ENCODE measurements around the gene SOCS2. TPM values are rescaled to one million over a fixed set of nuclear protein-coding genes. Genes with fewer than 3 reads are reported as not detected.
A peak's percentile ranks its signal among the peaks of the same experiment; 100 is the strongest.
"Not testable (repeated sequence)": the region's sequence is repeated elsewhere in the genome, so short reads cannot be mapped to it uniquely, and the experiment has no call there.

The SOCS2 gene
- total RNA-seq, 6 donors from 2014 or later, result 18.3 to 63.0 (median 34.6) TPM

- Histone ChIP-seq H3K27ac (no peak overlapping the region), H3K4me3 (no peak overlapping the region), H3K27me3 (no peaks in the 10 kb centered on the region), H3K36me3 (no peaks in the 10 kb centered on the region), H3K9me3 (no peaks in the 10 kb centered on the region), H3K4me1 (no peaks in the 10 kb centered on the region)
- ATAC-seq (ENCODE audit: low FRiP score in 2 of 2) (peak in 1 of 2 donors; percentile 45), DNase-seq (no peak)
- TF ChIP-seq EP300 (IDR thresholded peaks at IDR 0.05) (no peak), CTCF (IDR thresholded peaks at IDR 0.05) (no peak), POLR2A (IDR thresholded peaks at IDR 0.05) (no peak), POLR2AphosphoS5 (IDR thresholded peaks at IDR 0.05) (no peak)
- 87 to 90% methylated on average over 8 of the region's 8 CpGs for WGBS, 2 donors
Observed at GRCh38 chr12:93618891-93619410, 46.5 kb downstream of the SOCS2 start.

GRCh38 chr12:93621986-93622385 is 49.5 kb downstream of the SOCS2 start:
- H3K27ac ChIP-seq, result no peak overlapping the region
- DNase-seq, result no peak
- ATAC-seq (ENCODE audit: low FRiP score in 2 of 2), result no peak
- 93 to 95% methylated on average over 2 of the region's 2 CpGs for WGBS, 2 donors
- no peaks in the 10 kb centered on the region for H3K36me3 ChIP-seq
- no peaks in the 10 kb centered on the region for H3K9me3 ChIP-seq
- no peak overlapping the region for H3K4me3 ChIP-seq
- TF ChIP-seq EP300 (IDR thresholded peaks at IDR 0.05) (no peak), CTCF (IDR thresholded peaks at IDR 0.05) (no peak), POLR2A (IDR thresholded peaks at IDR 0.05) (no peak)
- H3K4me1 ChIP-seq, result no peaks in the 10 kb centered on the region
- H3K27me3 ChIP-seq, result no peaks in the 10 kb centered on the region

GRCh38 chr12:93622485-93622884 is 50.0 kb downstream of the SOCS2 start:
- no peak for DNase-seq
- WGBS, 2 donors, result 67 to 92% methylated on average over 2 of the region's 2 CpGs
- Histone ChIP-seq H3K4me3 (no peak overlapping the region), H3K27me3 (no peaks in the 10 kb centered on the region), H3K9me3 (no peaks in the 10 kb centered on the region), H3K36me3 (no peaks in the 10 kb centered on the region), H3K27ac (no peak overlapping the region), H3K4me1 (no peaks in the 10 kb centered on the region)
- ATAC-seq (ENCODE audit: low FRiP score in 2 of 2), result no peak
- TF ChIP-seq POLR2AphosphoS5 (IDR thresholded peaks at IDR 0.05) (no peak), EP300 (IDR thresholded peaks at IDR 0.05) (no peak), CTCF (IDR thresholded peaks at IDR 0.05) (no peak), POLR2A (IDR thresholded peaks at IDR 0.05) (no peak)

- DNase-seq (no peak), ATAC-seq (ENCODE audit: low FRiP score in 2 of 2) (peak in 1 of 2 donors; percentile 86)
- Histone ChIP-seq H3K36me3 (no peaks in the 10 kb centered on the region), H3K9me3 (no peaks in the 10 kb centered on the region), H3K27me3 (no peaks in the 10 kb centered on the region), H3K27ac (no peak overlapping the region), H3K4me3 (no peak overlapping the region), H3K4me1 (no peaks in the 10 kb centered on the region)
- WGBS, 2 donors, result 56 to 57% methylated on average over 2 of the region's 2 CpGs
- TF ChIP-seq POLR2A (IDR thresholded peaks at IDR 0.05), result no peak
- TF ChIP-seq EP300 (IDR thresholded peaks at IDR 0.05), result no peak
- TF ChIP-seq CTCF (IDR thresholded peaks at IDR 0.05), result no peak
- no peak for TF ChIP-seq POLR2AphosphoS5 (IDR thresholded peaks at IDR 0.05)
Observed at GRCh38 chr12:93624595-93625294, 52.3 kb downstream of the SOCS2 start.

GRCh38 chr12:93625295-93625645 is 52.8 kb downstream of the SOCS2 start:
- not testable (repeated sequence) for H3K4me3 ChIP-seq; ATAC-seq (ENCODE audit: low FRiP score in 2 of 2); H3K36me3 ChIP-seq; DNase-seq; H3K27ac ChIP-seq; H3K27me3 ChIP-seq; H3K4me1 ChIP-seq; H3K9me3 ChIP-seq
- WGBS, 2 donors, result 88 to 92% methylated on average over 8 of the region's 8 CpGs
